Spinal cord (tissue), 10 donors: ENCODE measurements around the gene DGKB. TPM values are rescaled to one million over a fixed set of nuclear protein-coding genes. Genes with fewer than 3 reads are reported as not detected.

Experiments
- DNase-seq, 6 donors: peaks; one replicate each; pipeline versions ENCODE4 v3.0.0 to v3.0.0-alpha.2; 2013 to 2015; ENCODE audit warnings: low spot score in 6 of 6, low read depth in 4 of 6
- H3K27ac ChIP-seq: one replicate; pipeline ENCODE4 v1.5.1; 2013; ENCODE audit warnings: low read depth, low read length, control low read depth
- H3K27me3 ChIP-seq: one replicate; pipeline ENCODE4 v1.6.1; 2013; ENCODE audit warnings: low read length; ENCODE audit not compliant: control insufficient read depth, insufficient read depth
- H3K36me3 ChIP-seq: one replicate; pipeline ENCODE4 v1.6.1; 2013; ENCODE audit warnings: low read length; ENCODE audit not compliant: control insufficient read depth, insufficient read depth
- H3K4me1 ChIP-seq: one replicate; pipeline ENCODE4 v1.6.1; 2013; ENCODE audit warnings: low read length; ENCODE audit not compliant: control insufficient read depth, insufficient read depth
- H3K4me3 ChIP-seq: one replicate; pipeline ENCODE4 v1.5.1; 2013; ENCODE audit warnings: low read depth, low read length, control low read depth
- H3K9me3 ChIP-seq: one replicate; pipeline ENCODE4 v1.6.1; 2013; ENCODE audit warnings: low read length; ENCODE audit not compliant: control insufficient read depth, insufficient read depth
- WGBS: methylation state at CpG from one replicate; pipeline ENCODE4 v1.1.5; 2013; ENCODE audit warnings: missing lambda C conversion rate; ENCODE audit not compliant: insufficient coverage; 5-methylcytosine and 5-hydroxymethylcytosine counted together
- polyA plus RNA-seq, 2 donors: library from polyadenylated mRNA; unstranded; fragments of 120-200 nt; gene quantifications; one replicate each; pipeline ENCODE4 v1.2.1, GENCODE V29; 2013; ENCODE audit not compliant: insufficient read length in 2 of 2
- total RNA-seq, 2 donors: library from RNA; depleted of rRNA in 1 of 2; stranded (reverse); fragments of 120-200 nt in 1 of 2; fragments of >200 nt in 1 of 2; gene quantifications; one replicate each; pipeline versions ENCODE4 v1.2.3 to v1.2.4, GENCODE V29; 2013 to 2014
- donor health status: healthy.

The DGKB gene
- total and polyA plus RNA-seq, 4 donors, result 13.6 to 31.4 (median 20.2) TPM

- WGBS, result no CpG with 5 or more reads among the region's 3 CpGs
- no peak for DNase-seq
- Histone ChIP-seq H3K4me3 (no peak overlapping the region), H3K27me3 (no peaks in the 10 kb centered on the region), H3K4me1 (no peaks in the 10 kb centered on the region), H3K9me3 (no peaks in the 10 kb centered on the region), H3K36me3 (no peaks in the 10 kb centered on the region), H3K27ac (no peak overlapping the region)
Observed at GRCh38 chr7:14576578-14576977, 326.0 kb downstream of the DGKB start.

DNA sequence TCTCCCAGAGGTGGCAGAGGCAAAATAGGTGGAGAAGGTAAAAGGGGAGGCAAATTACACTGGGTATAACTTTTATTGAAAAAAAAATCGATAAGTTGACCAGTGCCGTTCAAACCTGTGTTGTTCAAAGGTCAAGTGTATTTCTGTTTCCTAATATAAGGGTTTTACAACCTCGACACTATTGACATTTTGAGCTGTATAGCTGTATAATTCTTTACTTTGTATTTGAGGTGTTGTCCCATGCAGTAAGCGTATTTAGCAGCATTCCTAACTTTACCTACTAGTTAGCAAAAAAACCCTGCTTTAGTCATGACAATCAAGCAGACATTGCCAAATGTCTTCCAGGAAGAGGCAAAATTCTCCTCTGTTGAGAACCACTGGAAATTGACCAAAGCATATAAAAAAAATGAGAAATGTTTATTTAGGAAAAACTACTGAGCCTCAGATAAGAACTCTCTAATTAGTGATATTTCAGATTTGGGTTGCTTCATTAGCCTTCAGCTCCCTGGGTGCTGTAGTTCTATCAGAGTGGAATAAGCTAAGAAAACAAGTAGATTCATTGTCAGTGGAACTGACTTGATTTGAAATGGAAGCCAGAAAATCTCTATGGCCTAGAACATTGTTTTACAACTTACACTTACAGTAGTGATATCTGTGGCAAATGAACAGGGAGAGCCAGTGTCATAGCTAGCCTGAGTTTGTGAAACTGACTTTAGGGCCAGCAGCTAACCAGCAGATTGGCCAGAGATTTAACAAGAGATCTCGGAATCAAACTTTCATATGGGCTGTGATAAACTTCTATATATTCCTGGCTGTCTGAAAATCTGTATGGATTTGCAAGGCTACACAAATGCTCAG lies 331.6 kb downstream of the DGKB start:
- Histone ChIP-seq H3K36me3 (no peaks in the 10 kb centered on the region), H3K4me1 (no peaks in the 10 kb centered on the region), H3K27ac (no peak overlapping the region), H3K9me3 (no peaks in the 10 kb centered on the region), H3K4me3 (no peak overlapping the region), H3K27me3 (no peaks in the 10 kb centered on the region)
- 100% methylated on average over 2 of the region's 5 CpGs for WGBS
- DNase-seq, result no peak

GRCh38 chr7:14552060-14552459 lies 350.5 kb downstream of the DGKB start:
- no peak overlapping the region for H3K4me3 ChIP-seq
- no peak for DNase-seq
- no peaks in the 10 kb centered on the region for H3K36me3 ChIP-seq
- WGBS, result no CpG with 5 or more reads among the region's 1 CpG
- H3K9me3 ChIP-seq, result no peaks in the 10 kb centered on the region
- H3K27me3 ChIP-seq, result no peaks in the 10 kb centered on the region
- no peaks in the 10 kb centered on the region for H3K4me1 ChIP-seq
- H3K27ac ChIP-seq, result no peak overlapping the region

DNA sequence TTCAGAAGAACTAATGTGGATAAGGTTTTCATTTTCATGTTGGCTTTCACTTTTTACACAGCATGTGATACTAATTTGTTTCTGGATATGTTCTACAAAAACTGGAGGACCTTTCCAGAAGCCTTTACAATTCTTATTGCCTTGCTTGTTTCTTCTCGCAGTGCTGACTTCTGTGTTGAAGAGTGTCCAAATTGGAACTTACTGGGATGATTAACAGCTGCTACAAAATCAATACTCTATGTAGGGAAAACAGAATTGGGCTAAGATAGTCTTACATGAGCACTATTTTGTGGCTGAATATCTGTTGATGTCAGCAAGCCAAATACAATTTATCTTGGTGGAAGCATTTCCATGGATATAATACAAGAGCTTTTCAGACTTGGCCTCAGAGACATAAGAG lies 351.2 kb downstream of the DGKB start:
- Histone ChIP-seq H3K27ac (no peak overlapping the region), H3K9me3 (no peaks in the 10 kb centered on the region), H3K36me3 (no peaks in the 10 kb centered on the region), H3K27me3 (no peaks in the 10 kb centered on the region), H3K4me1 (no peaks in the 10 kb centered on the region), H3K4me3 (no peak overlapping the region)
- peak in 2 of 6 donors; percentile 5 to 60 for DNase-seq
- no CpG with 5 or more reads among the region's 1 CpG for WGBS

GRCh38 chr7:14542624-14543023 lies 359.9 kb downstream of the DGKB start:
- no peaks in the 10 kb centered on the region for H3K36me3 ChIP-seq
- H3K9me3 ChIP-seq, result no peaks in the 10 kb centered on the region
- no peak overlapping the region for H3K27ac ChIP-seq
- H3K4me3 ChIP-seq, result no peak overlapping the region
- no peaks in the 10 kb centered on the region for H3K4me1 ChIP-seq
- H3K27me3 ChIP-seq, result no peaks in the 10 kb centered on the region
- 90% methylated on average over 3 of the region's 5 CpGs for WGBS
- DNase-seq, result no peak

DNA sequence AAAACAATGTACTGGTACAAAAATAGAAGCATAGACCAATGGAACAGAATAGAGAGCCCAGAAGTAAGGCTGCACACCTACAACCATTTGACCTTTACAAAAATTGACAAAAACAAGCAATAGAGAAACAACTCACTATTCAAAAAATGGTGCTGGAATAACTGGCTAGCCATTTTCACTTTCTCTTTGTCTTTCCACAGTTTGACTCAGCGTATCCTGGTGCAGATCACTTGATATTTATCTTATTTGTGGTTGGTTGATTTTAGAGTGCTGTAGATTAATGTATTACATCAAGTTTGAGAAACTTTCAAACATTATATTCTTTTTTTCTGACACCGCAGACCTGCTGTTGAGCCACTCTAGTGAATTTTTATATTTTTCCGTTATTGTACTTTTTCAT lies 381.4 kb downstream of the DGKB start:
- no peaks in the 10 kb centered on the region for H3K27me3 ChIP-seq
- H3K27ac ChIP-seq, result no peak overlapping the region
- H3K4me1 ChIP-seq, result no peaks in the 10 kb centered on the region
- H3K9me3 ChIP-seq, result peaks cover 1% of the 10 kb centered on the region
- H3K36me3 ChIP-seq, result no peaks in the 10 kb centered on the region
- H3K4me3 ChIP-seq, result no peak overlapping the region
- DNase-seq, result no peak
- WGBS, result no CpG with 5 or more reads among the region's 3 CpGs

DNA sequence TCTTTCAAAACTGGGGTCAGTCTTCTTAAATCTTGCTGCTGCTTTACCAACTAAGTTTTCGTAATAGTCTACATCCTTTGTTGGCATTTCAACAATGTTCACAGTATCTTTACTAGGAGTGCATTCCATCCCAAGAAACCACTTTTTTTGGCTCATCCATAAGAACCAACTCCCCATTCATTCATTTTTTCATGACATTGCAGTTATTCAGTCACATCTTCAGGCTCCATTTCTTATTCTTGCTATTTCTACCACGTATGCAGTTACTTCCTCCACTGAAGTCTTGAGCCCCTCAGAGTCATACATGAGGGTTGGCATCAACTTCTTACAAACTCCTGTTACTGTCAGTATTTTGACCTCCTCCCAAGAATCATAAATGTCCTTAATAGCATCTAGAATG lies 392.3 kb downstream of the DGKB start:
- Histone ChIP-seq H3K27me3 (no peaks in the 10 kb centered on the region), H3K4me3 (no peak overlapping the region), H3K27ac (no peak overlapping the region), H3K4me1 (no peaks in the 10 kb centered on the region), H3K36me3 (no peaks in the 10 kb centered on the region), H3K9me3 (peaks cover 6% of the 10 kb centered on the region)
- no peak for DNase-seq
- 100% methylated on average over 2 of the region's 2 CpGs for WGBS

GRCh38 chr7:14507617-14508016 lies 394.9 kb downstream of the DGKB start:
- Histone ChIP-seq H3K4me1 (no peaks in the 10 kb centered on the region), H3K9me3 (peaks cover 6% of the 10 kb centered on the region), H3K4me3 (no peak overlapping the region), H3K36me3 (no peaks in the 10 kb centered on the region), H3K27ac (no peak overlapping the region), H3K27me3 (no peaks in the 10 kb centered on the region)
- WGBS, result no CpG with 5 or more reads among the region's 3 CpGs
- DNase-seq, result peak; percentile 17 to 96 (median 50)

- H3K9me3 ChIP-seq, result peaks cover 9% of the 10 kb centered on the region
- H3K36me3 ChIP-seq, result no peaks in the 10 kb centered on the region
- no peak overlapping the region for H3K4me3 ChIP-seq
- no peaks in the 10 kb centered on the region for H3K27me3 ChIP-seq
- H3K4me1 ChIP-seq, result no peaks in the 10 kb centered on the region
- no peak for DNase-seq
- WGBS, result no CpG with 5 or more reads among the region's 2 CpGs
- no peak overlapping the region for H3K27ac ChIP-seq
Observed at GRCh38 chr7:14505906-14506305, 396.6 kb downstream of the DGKB start.

- Histone ChIP-seq H3K27ac (no peak overlapping the region), H3K9me3 (peaks cover 4% of the 10 kb centered on the region), H3K4me3 (no peak overlapping the region), H3K4me1 (no peaks in the 10 kb centered on the region), H3K27me3 (no peaks in the 10 kb centered on the region), H3K36me3 (no peaks in the 10 kb centered on the region)
- DNase-seq, result peak in 5 of 6 donors; percentile 40 to 86 (median 50)
- 25% methylated on average over 1 of the region's 2 CpGs for WGBS
Observed at GRCh38 chr7:14504134-14504533, 398.4 kb downstream of the DGKB start.
